Panc1 (cell line): ENCODE measurements around the gene ADAMTS6. TPM values are rescaled to one million over a fixed set of nuclear protein-coding genes. Genes with fewer than 3 reads are reported as not detected.

Experiments
- ATAC-seq: fragments of 200-7000 bp; cut with Tn5 transposase; 2 replicates; pipeline ENCODE4 v1.9.1; 2020; ENCODE audit warnings: mild to moderate bottlenecking, moderate library complexity
- BruUV-seq: library from RNA; stranded (reverse); fragments of 400-500 nt; replicated peaks from 2 replicates; lab custom pipeline; 2021; lab: Mats Ljungman, UMichigan
- CTCF ChIA-PET: fragments of 300-600 bp; sonication (Branson Sonifier 250); formaldehyde crosslinking; loops from one replicate; lab custom pipeline; 2022; ENCODE audit warnings: antibody characterized with exemption; lab: Charles Lee
- POLR2A ChIA-PET: fragments of 300-600 bp; sonication (Branson Sonifier 250); formaldehyde crosslinking; loops from one replicate; lab custom pipeline; 2022; ENCODE audit warnings: antibody characterized with exemption; lab: Charles Lee
- DNase-seq: peaks from one replicate; pipeline ENCODE4 v3.0.0-alpha.2; 2010; ENCODE audit warnings: low read depth, low spot score
- H3K27ac ChIP-seq: 2 replicates; pipeline ENCODE4 v1.5.1; 2011; ENCODE audit warnings: mild to moderate bottlenecking, low read length, inconsistent platforms
- H3K27me3 ChIP-seq: fragments of 200-500 bp; sonication (Bioruptor generic); 2 replicates; pipeline ENCODE4 v1.6.0; 2014; ENCODE audit warnings: low read length, inconsistent platforms; ENCODE audit not compliant: control insufficient read depth, insufficient read depth
- H3K36me3 ChIP-seq: fragments of 200-500 bp; sonication (Bioruptor generic); 2 replicates; pipeline ENCODE4 v1.5.1; 2014; ENCODE audit warnings: inconsistent platforms, mild to moderate bottlenecking, low read length, moderate library complexity; ENCODE audit not compliant: control insufficient read depth, insufficient read depth
- H3K4me1 ChIP-seq: 2 replicates; pipeline ENCODE4 v1.5.1; 2011; ENCODE audit warnings: inconsistent platforms, mild to moderate bottlenecking, low read length, moderate library complexity; ENCODE audit not compliant: control insufficient read depth, insufficient read depth
- H3K4me3 ChIP-seq, 2 experiments: 2 replicates each; pipeline ENCODE4 v1.5.1; 2011 to 2012; ENCODE audit warnings: low read depth in 2 of 2, low read length in 2 of 2, mild to moderate bottlenecking in 2 of 2, inconsistent platforms in 1 of 2, moderate library complexity in 1 of 2
- H3K9me3 ChIP-seq: fragments of 200-500 bp; sonication (Bioruptor generic); 2 replicates; pipeline ENCODE4 v1.5.1; 2014; ENCODE audit warnings: low read depth, mild to moderate bottlenecking, inconsistent platforms, low read length, moderate library complexity; ENCODE audit not compliant: control insufficient read depth, insufficient read depth
- POLR2AphosphoS5 ChIP-seq: IDR thresholded peaks from 2 replicates; pipeline ENCODE4 v1.6.1; 2012; ENCODE audit warnings: mild to moderate bottlenecking, low read depth, low read length, moderate library complexity
- SIN3A ChIP-seq: IDR thresholded peaks from 2 replicates; pipeline ENCODE4 v1.6.1; 2012; ENCODE audit warnings: low read depth, mild to moderate bottlenecking, low read length, moderate library complexity, borderline replicate concordance; ENCODE audit not compliant: insufficient read depth
- TCF7L2 ChIP-seq: IDR thresholded peaks from 2 replicates; pipeline ENCODE4 v1.6.1; 2011; ENCODE audit warnings: mild to moderate bottlenecking, low read depth, low read length, inconsistent platforms
- in situ Hi-C: cut with HindIII; loops from 2 replicates; pipeline ENCODE4 v1.10.0; 2016; ENCODE audit warnings: low sequenced_read_pairs, low pct_unique_long_range_greater_than_20kb
- intact Hi-C: fragments of 100-400 bp; cut with micrococcal nuclease; formaldehyde crosslinking; loops from one replicate; pipeline ENCODE4 v1.10.0; 2022; ENCODE audit not compliant: unreplicated experiment
- total RNA-seq: library from RNA; stranded (reverse); gene quantifications from one replicate; pipeline ENCODE4 v1.2.1, GENCODE V29; 2021; ENCODE audit not compliant: unreplicated experiment
- TF ChIP-seq, protein P1 (sequence below): fragments of 450-650 bp; IDR thresholded peaks from 2 replicates; pipeline ENCODE4 v1.5.1; 2017; ENCODE audit warnings: mild to moderate bottlenecking
- TF ChIP-seq, protein P2 (sequence below), 2 experiments: IDR thresholded peaks; 2 replicates each; pipeline ENCODE4 v1.6.1; 2011 to 2012; ENCODE audit warnings: low read depth in 2 of 2, control low read depth in 1 of 2, low read length in 1 of 2, mild to moderate bottlenecking in 1 of 2, moderate library complexity in 1 of 2; ENCODE audit not compliant: insufficient read depth in 1 of 2

Gene ADAMTS6
- total RNA-seq, 1 experiment from 2014 or later, result 0.64 TPM

DNA sequence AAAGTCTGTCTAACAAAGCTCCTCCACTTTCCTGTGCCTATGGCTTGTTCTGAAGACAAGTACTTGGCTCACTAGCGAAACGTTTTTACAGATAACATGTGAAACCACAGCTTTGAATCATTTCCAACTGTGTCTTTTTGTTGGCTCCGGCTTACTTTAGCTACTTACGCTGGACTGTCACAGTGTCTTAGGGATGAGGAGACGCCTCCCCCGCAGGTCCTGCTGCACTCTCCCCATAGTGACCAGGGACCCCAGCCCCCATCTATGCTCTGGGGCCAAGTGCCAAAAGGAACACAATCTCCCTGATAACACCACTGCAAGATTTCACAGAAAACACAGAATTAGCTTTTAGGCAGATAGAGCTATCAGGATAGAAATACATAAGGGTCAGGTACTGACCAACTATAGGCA is 219.1 kb downstream of the ADAMTS6 start:
- BruUV-seq, result no TSS peak
- Histone ChIP-seq H3K4me1 (no peaks in the 10 kb centered on the region), H3K9me3 (no peaks in the 10 kb centered on the region), H3K27me3 (no peaks in the 10 kb centered on the region), H3K36me3 (no peaks in the 10 kb centered on the region), H3K4me3 (no peak overlapping the region), H3K27ac (no peak overlapping the region)
- in situ Hi-C loops, result no loop called here
- intact Hi-C loops, result no loop called here
- TF ChIP-seq, protein P1, sequence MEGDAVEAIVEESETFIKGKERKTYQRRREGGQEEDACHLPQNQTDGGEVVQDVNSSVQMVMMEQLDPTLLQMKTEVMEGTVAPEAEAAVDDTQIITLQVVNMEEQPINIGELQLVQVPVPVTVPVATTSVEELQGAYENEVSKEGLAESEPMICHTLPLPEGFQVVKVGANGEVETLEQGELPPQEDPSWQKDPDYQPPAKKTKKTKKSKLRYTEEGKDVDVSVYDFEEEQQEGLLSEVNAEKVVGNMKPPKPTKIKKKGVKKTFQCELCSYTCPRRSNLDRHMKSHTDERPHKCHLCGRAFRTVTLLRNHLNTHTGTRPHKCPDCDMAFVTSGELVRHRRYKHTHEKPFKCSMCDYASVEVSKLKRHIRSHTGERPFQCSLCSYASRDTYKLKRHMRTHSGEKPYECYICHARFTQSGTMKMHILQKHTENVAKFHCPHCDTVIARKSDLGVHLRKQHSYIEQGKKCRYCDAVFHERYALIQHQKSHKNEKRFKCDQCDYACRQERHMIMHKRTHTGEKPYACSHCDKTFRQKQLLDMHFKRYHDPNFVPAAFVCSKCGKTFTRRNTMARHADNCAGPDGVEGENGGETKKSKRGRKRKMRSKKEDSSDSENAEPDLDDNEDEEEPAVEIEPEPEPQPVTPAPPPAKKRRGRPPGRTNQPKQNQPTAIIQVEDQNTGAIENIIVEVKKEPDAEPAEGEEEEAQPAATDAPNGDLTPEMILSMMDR, result no peak
- TF ChIP-seq POLR2AphosphoS5, result no peak
- no peak for TF ChIP-seq TCF7L2
- TF ChIP-seq, protein P2, sequence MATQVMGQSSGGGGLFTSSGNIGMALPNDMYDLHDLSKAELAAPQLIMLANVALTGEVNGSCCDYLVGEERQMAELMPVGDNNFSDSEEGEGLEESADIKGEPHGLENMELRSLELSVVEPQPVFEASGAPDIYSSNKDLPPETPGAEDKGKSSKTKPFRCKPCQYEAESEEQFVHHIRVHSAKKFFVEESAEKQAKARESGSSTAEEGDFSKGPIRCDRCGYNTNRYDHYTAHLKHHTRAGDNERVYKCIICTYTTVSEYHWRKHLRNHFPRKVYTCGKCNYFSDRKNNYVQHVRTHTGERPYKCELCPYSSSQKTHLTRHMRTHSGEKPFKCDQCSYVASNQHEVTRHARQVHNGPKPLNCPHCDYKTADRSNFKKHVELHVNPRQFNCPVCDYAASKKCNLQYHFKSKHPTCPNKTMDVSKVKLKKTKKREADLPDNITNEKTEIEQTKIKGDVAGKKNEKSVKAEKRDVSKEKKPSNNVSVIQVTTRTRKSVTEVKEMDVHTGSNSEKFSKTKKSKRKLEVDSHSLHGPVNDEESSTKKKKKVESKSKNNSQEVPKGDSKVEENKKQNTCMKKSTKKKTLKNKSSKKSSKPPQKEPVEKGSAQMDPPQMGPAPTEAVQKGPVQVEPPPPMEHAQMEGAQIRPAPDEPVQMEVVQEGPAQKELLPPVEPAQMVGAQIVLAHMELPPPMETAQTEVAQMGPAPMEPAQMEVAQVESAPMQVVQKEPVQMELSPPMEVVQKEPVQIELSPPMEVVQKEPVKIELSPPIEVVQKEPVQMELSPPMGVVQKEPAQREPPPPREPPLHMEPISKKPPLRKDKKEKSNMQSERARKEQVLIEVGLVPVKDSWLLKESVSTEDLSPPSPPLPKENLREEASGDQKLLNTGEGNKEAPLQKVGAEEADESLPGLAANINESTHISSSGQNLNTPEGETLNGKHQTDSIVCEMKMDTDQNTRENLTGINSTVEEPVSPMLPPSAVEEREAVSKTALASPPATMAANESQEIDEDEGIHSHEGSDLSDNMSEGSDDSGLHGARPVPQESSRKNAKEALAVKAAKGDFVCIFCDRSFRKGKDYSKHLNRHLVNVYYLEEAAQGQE (IDR thresholded peaks at IDR 0.05; ENCODE audit: insufficient read depth in 1 of 2, low read depth in 2 of 2, low read length in 1 of 2), result no peak
- TF ChIP-seq SIN3A, result no peak
- ATAC-seq (no peak), DNase-seq (no peak)
- POLR2A ChIA-PET, result no interaction called here
- CTCF ChIA-PET, result no interaction called here

DNA sequence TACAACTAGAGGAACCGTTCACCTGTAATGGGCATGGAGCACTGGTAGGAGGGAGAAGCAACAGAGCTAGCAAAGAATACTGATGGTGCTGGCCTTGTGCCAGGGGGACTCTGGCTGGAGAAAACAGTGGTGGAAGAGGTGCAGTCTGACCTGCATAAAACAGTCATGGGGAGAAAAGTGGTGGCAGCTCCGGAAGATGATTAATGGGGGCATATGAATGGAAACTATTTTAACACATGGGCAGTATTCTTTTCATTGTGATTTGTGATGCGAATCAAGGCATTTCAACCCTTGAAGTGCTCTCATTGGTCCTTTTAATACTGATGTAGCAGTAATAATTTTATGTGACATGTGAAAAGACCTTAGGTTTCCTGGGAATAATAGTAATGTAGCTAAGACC is 219.6 kb downstream of the ADAMTS6 start:
- no TSS peak for BruUV-seq
- CTCF ChIA-PET, result no interaction called here
- Histone ChIP-seq H3K36me3 (no peaks in the 10 kb centered on the region), H3K27me3 (no peaks in the 10 kb centered on the region), H3K27ac (no peak overlapping the region), H3K4me1 (no peaks in the 10 kb centered on the region), H3K9me3 (no peaks in the 10 kb centered on the region), H3K4me3 (no peak overlapping the region)
- intact Hi-C loops, result no loop called here
- POLR2A ChIA-PET, result no interaction called here
- ATAC-seq (no peak), DNase-seq (no peak)
- in situ Hi-C loops, result no loop called here
- TF ChIP-seq TCF7L2 (no peak), SIN3A (no peak), POLR2AphosphoS5 (no peak)
- TF ChIP-seq, protein P1, result no peak
- TF ChIP-seq, protein P2 (IDR thresholded peaks at IDR 0.05; ENCODE audit: insufficient read depth in 1 of 2, low read depth in 2 of 2, low read length in 1 of 2), result no peak
